ENCODE results near the gene FBXO11.

DNA sequence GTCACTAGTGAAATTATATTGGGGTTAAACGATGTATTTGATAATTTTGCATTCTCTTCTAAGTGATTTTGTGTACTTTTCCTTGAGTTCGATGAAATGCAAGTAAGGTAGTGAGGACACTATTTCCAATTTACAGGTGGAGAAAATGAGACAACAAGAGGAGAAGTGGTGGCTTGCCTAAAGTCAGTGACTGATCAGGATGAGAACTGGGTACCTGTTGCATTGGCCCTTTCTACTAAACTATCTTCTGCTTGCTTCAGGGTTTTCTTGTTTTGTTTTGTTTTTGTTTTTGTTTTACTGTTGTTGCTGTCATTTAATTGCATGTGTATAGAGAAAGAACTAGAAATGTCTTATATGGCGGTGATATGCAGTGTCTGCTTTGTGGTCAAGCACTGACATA, 31.4 kb upstream of the FBXO11 start:
- no peak for TF ChIP-seq MAX (IDR thresholded peaks at IDR 0.05)
- no peak for TF ChIP-seq NFIC (IDR thresholded peaks at IDR 0.05)
- no peak for TF ChIP-seq CEBPB (IDR thresholded peaks at IDR 0.05)
- TF ChIP-seq TEAD4 (IDR thresholded peaks at IDR 0.05), result no peak
- no peak for TF ChIP-seq TAF1 (IDR thresholded peaks at IDR 0.05; ENCODE audit: low read depth)
- TF ChIP-seq USF1 (IDR thresholded peaks at IDR 0.05), result no peak
- no peak for TF ChIP-seq EP300 (IDR thresholded peaks at IDR 0.05; ENCODE audit: borderline replicate concordance)
- no peak for TF ChIP-seq REST (IDR thresholded peaks at IDR 0.05; ENCODE audit: low read depth)
- TF ChIP-seq YY1 (IDR thresholded peaks at IDR 0.05; ENCODE audit: low read depth), result no peak
- no peak for TF ChIP-seq ZBTB7A (IDR thresholded peaks at IDR 0.05; ENCODE audit: low read depth)
- no peak for TF ChIP-seq CREB1 (IDR thresholded peaks at IDR 0.05; ENCODE audit: low read depth)

Data from Ishikawa (cell line).